GM12801 (cell line): ENCODE measurements around the gene CCNDBP1.

Experiments
- CTCF ChIP-seq: IDR thresholded peaks from one replicate; pipeline ENCODE4 v1.5.1; 2011; ENCODE audit warnings: control low read depth; ENCODE audit not compliant: insufficient read length; ENCODE audit errors: extremely low read depth

CCNDBP1 gene

GRCh38 chr15:43239732-43240491, 54.7 kb downstream of the CCNDBP1 start:
- no peak for TF ChIP-seq CTCF

GRCh38 chr15:43241100-43241499, 55.9 kb downstream of the CCNDBP1 start:
- TF ChIP-seq CTCF: no peak

GRCh38 chr15:43242616-43243015, 57.4 kb downstream of the CCNDBP1 start:
- TF ChIP-seq CTCF: no peak

- no peak for TF ChIP-seq CTCF
Measured at GRCh38 chr15:43243020-43243645, 57.9 kb downstream of the CCNDBP1 start.

GRCh38 chr15:43244092-43244491, 58.9 kb downstream of the CCNDBP1 start:
- no peak for TF ChIP-seq CTCF

- TF ChIP-seq CTCF: no peak
Measured at GRCh38 chr15:43246261-43246774, 61.1 kb downstream of the CCNDBP1 start.
